PC-3 (cell line): ENCODE results near the gene NFYB. TPM values are rescaled to one million over a fixed set of nuclear protein-coding genes. Genes with fewer than 3 reads are reported as not detected.

Experiments used
- ATAC-seq: fragments of 200-7000 bp; cut with Tn5 transposase; 2 replicates; pipeline ENCODE4 v1.9.1; 2020; ENCODE audit warnings: mild to moderate bottlenecking, moderate library complexity
- BruUV-seq: library from RNA; stranded (reverse); fragments of 400-500 nt; replicated peaks from 2 replicates; lab custom pipeline; 2021; lab: Mats Ljungman, UMichigan
- CTCF ChIA-PET: fragments of 300-600 bp; sonication (Branson Sonifier 250); formaldehyde crosslinking; loops from one replicate; lab custom pipeline; 2022; ENCODE audit warnings: antibody characterized with exemption; lab: Charles Lee
- POLR2A ChIA-PET: fragments of 300-600 bp; sonication (Branson Sonifier 250); formaldehyde crosslinking; loops from one replicate; lab custom pipeline; 2022; ENCODE audit warnings: antibody characterized with exemption; ENCODE audit not compliant: unreplicated experiment; lab: Charles Lee
- DNase-seq: peaks from one replicate; pipeline ENCODE4 v3.0.0-alpha.2; 2015
- H2AFZ ChIP-seq: fragments of 300-600 bp; sonication (generic); 2 replicates; pipeline ENCODE4 v1.6.0; 2016; ENCODE audit warnings: antibody characterized with exemption, low read length
- H3F3A ChIP-seq: fragments of 300-600 bp; sonication (generic); one replicate; pipeline ENCODE4 v1.6.0; 2017; ENCODE audit warnings: antibody characterized with exemption, low read length, control low read depth, mild to moderate bottlenecking; ENCODE audit not compliant: unreplicated experiment
- H3K27ac ChIP-seq: fragments of 300-600 bp; sonication (generic); 2 replicates; pipeline ENCODE4 v1.5.1; 2016; ENCODE audit warnings: mild to moderate bottlenecking, low read length
- H3K27me3 ChIP-seq: fragments of 300-600 bp; sonication (generic); 2 replicates; pipeline ENCODE4 v1.6.1; 2016; ENCODE audit warnings: low read length, mixed read lengths
- H3K36me3 ChIP-seq: fragments of 300-600 bp; sonication (generic); 2 replicates; pipeline ENCODE4 v1.6.1; 2016; ENCODE audit warnings: low read depth, mixed run types, low read length, mixed read lengths
- H3K4me1 ChIP-seq: fragments of 300-600 bp; sonication (generic); 2 replicates; pipeline ENCODE4 v1.5.1; 2016; ENCODE audit warnings: low read length; ENCODE audit not compliant: insufficient read depth
- H3K4me2 ChIP-seq: fragments of 300-600 bp; sonication (generic); 2 replicates; pipeline ENCODE4 v1.6.0; 2016; ENCODE audit warnings: low read length
- H3K4me3 ChIP-seq: fragments of 300-600 bp; sonication (generic); 2 replicates; pipeline ENCODE4 v1.5.1; 2016; ENCODE audit warnings: mild to moderate bottlenecking, low read length, mixed read lengths
- H3K79me2 ChIP-seq: fragments of 300-600 bp; sonication (generic); 2 replicates; pipeline ENCODE4 v1.6.1; 2017; ENCODE audit warnings: low read length, mixed read lengths
- H3K9ac ChIP-seq: fragments of 300-600 bp; sonication (generic); 2 replicates; pipeline ENCODE4 v1.6.0; 2016; ENCODE audit warnings: mild to moderate bottlenecking, low read length
- H3K9me2 ChIP-seq: fragments of 300-600 bp; sonication (generic); replicated peaks from 2 replicates; pipeline ENCODE4 v1.6.1; 2016; ENCODE audit warnings: mixed run types, low read length, mixed read lengths
- H3K9me3 ChIP-seq: fragments of 300-600 bp; sonication (generic); 2 replicates; pipeline ENCODE4 v1.6.1; 2016; ENCODE audit warnings: low read length, mixed read lengths
- H4K20me1 ChIP-seq: fragments of 300-600 bp; sonication (generic); 2 replicates; pipeline ENCODE4 v1.6.1; 2016; ENCODE audit warnings: low read length, mixed read lengths
- CTCF ChIP-seq: fragments of 300-600 bp; sonication (generic); conservative IDR thresholded peaks from 2 replicates; pipeline ENCODE4 v1.5.1; 2017; ENCODE audit warnings: antibody characterized with exemption, low read depth, mild to moderate bottlenecking, low read length
- EZH2 ChIP-seq: fragments of 300-600 bp; sonication (generic); IDR thresholded peaks from one replicate; pipeline ENCODE4 v1.6.1; 2017; ENCODE audit warnings: antibody characterized with exemption, mild to moderate bottlenecking, low read length; ENCODE audit not compliant: unreplicated experiment
- EZH2phosphoT487 ChIP-seq: fragments of 300-600 bp; sonication (generic); IDR thresholded peaks from 2 replicates; pipeline ENCODE4 v1.6.1; 2018; ENCODE audit warnings: mild to moderate bottlenecking, antibody characterized with exemption, low read length, borderline replicate concordance
- intact Hi-C: fragments of 100-400 bp; cut with micrococcal nuclease; formaldehyde crosslinking; loops from 2 replicates; pipeline ENCODE4 v1.9.0; 2023
- total RNA-seq: library from RNA; depleted of rRNA; stranded (reverse); fragments of >200 nt; gene quantifications from 2 replicates; pipeline ENCODE4 v1.2.3, GENCODE V29; 2014

NFYB gene
- total RNA-seq, 1 experiment from 2014 or later = 20.6 TPM

- Histone ChIP-seq H3K9ac (no peak overlapping the region), H3K4me2 (no peak overlapping the region), H3F3A (no peaks in the 10 kb centered on the region), H2AFZ (no peak overlapping the region), H3K36me3 (no peaks in the 10 kb centered on the region), H3K9me3 (no peaks in the 10 kb centered on the region), H3K27me3 (no peaks in the 10 kb centered on the region), H3K4me1 (no peaks in the 10 kb centered on the region), H4K20me1 (no peaks in the 10 kb centered on the region), H3K27ac (no peak overlapping the region), H3K9me2 (no peaks in the 10 kb centered on the region), H3K79me2 (no peaks in the 10 kb centered on the region), H3K4me3 (no peak overlapping the region)
- TF ChIP-seq CTCF (no peak), EZH2 (no peak), EZH2phosphoT487 (no peak)
- no peak for DNase-seq
- no peak for ATAC-seq
- ChIA-PET CTCF (interaction anchor here (0.6 kb wide), 1 partner anchor 34 kb away, joined by 4 read pairs; no protein-coding TSS in a partner anchor), POLR2A (no interaction called here)
- BruUV-seq = no TSS peak
- intact Hi-C loops = no loop called here
Measured at GRCh38 chr12:104167519-104168458, 29.8 kb upstream of the NFYB start.

GRCh38 chr12:104166465-104166864, 28.5 kb upstream of the NFYB start:
- no peaks in the 10 kb centered on the region for H4K20me1 ChIP-seq
- POLR2A ChIA-PET = no interaction called here

More at GRCh38 chr12:104166465-104166864, 28.5 kb upstream of the NFYB start:
- TF ChIP-seq CTCF (no peak), EZH2 (no peak), EZH2phosphoT487 (no peak)
- no peak for ATAC-seq
- H3K79me2 ChIP-seq = no peaks in the 10 kb centered on the region
- H3K4me1 ChIP-seq = no peaks in the 10 kb centered on the region
- no peak overlapping the region for H3K27ac ChIP-seq
- BruUV-seq = no TSS peak
- CTCF ChIA-PET = no interaction called here
- H2AFZ ChIP-seq = no peak overlapping the region
- H3K4me2 ChIP-seq = no peak overlapping the region
- H3K27me3 ChIP-seq = no peaks in the 10 kb centered on the region
- no peaks in the 10 kb centered on the region for H3K9me3 ChIP-seq
- no peaks in the 10 kb centered on the region for H3K36me3 ChIP-seq
- no peak for DNase-seq
- no peaks in the 10 kb centered on the region for H3K9me2 ChIP-seq
- no peak overlapping the region for H3K9ac ChIP-seq
- intact Hi-C loops = no loop called here
- H3K4me3 ChIP-seq = no peak overlapping the region
- H3F3A ChIP-seq = no peaks in the 10 kb centered on the region
